ENCODE data around the gene HTR3B.

Gene HTR3B

GRCh38 chr11:113951537-113951936 lies 46.9 kb downstream of the HTR3B start:
- no peak overlapping the region for H3K27ac ChIP-seq
- no peaks in the 10 kb centered on the region for H3K9me3 ChIP-seq (ENCODE audit: severe bottlenecking)
- no peaks in the 10 kb centered on the region for H3K27me3 ChIP-seq (ENCODE audit: insufficient read depth, low read depth, severe bottlenecking)
- DNase-seq, result no peak
- no peaks in the 10 kb centered on the region for H3K36me3 ChIP-seq
- no peak overlapping the region for H3K4me3 ChIP-seq (ENCODE audit: low read depth, low read length)
- no peak for TF ChIP-seq CTCF (IDR thresholded peaks at IDR 0.05; ENCODE audit: low read depth, low read length)

GRCh38 chr11:113952070-113952469 lies 47.5 kb downstream of the HTR3B start:
- Histone ChIP-seq H3K27ac (no peak overlapping the region), H3K4me3 (ENCODE audit: low read depth, low read length) (no peak overlapping the region), H3K9me3 (ENCODE audit: severe bottlenecking) (no peaks in the 10 kb centered on the region), H3K27me3 (ENCODE audit: insufficient read depth, low read depth, severe bottlenecking) (no peaks in the 10 kb centered on the region), H3K36me3 (no peaks in the 10 kb centered on the region)
- no peak for DNase-seq
- TF ChIP-seq CTCF (IDR thresholded peaks at IDR 0.05; ENCODE audit: low read depth, low read length), result no peak

DNA sequence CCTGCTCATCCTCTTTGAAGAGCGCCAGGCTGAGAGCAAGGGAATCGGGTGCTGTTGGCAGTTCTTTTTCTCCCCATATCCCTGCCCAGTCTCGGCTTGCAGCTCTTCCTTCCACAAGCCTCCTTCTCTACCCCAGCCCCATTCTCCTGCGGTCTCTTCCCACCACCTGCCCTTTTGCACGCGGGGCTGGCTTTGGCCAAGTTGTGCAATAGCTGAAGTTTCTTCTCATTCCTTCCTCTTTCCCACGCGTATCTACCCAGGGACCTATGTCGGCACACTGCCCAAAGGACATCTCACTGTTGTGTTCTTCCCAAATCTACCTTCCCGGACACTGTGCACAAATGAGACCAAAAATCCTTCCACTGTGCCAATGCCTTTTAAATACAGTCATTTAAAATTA lies 48.0 kb downstream of the HTR3B start:
- no peak for TF ChIP-seq CTCF (IDR thresholded peaks at IDR 0.05; ENCODE audit: low read depth, low read length)

DNA sequence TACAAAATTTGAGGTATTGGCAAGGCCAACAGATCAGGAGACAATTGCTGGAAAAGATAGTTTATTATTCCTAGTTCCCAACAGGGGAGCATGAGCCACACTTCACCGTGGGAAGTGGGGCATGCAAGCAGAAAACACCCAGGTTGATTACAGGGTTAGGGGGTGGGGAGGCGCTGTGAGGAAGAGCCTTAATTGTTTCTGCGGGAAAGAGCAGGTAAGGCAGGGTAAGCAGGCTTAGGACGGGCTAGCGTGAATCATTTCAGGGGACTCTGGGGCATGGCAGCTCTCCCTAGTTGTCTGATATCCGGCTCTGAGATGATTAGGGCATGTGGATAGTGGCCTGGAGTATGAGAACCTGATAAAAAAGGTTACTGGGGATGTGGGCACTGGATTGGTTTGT lies 49.6 kb downstream of the HTR3B start:
- no peak overlapping the region for H3K4me3 ChIP-seq (ENCODE audit: low read depth, low read length)
- no peaks in the 10 kb centered on the region for H3K36me3 ChIP-seq

More for the DNA sequence above, 48.0 kb downstream of the HTR3B start:
- Histone ChIP-seq H3K4me3 (ENCODE audit: low read depth, low read length) (no peak overlapping the region), H3K27me3 (ENCODE audit: insufficient read depth, low read depth, severe bottlenecking) (no peaks in the 10 kb centered on the region), H3K27ac (no peak overlapping the region), H3K36me3 (no peaks in the 10 kb centered on the region), H3K9me3 (ENCODE audit: severe bottlenecking) (no peaks in the 10 kb centered on the region)
- no peak for DNase-seq

DNA sequence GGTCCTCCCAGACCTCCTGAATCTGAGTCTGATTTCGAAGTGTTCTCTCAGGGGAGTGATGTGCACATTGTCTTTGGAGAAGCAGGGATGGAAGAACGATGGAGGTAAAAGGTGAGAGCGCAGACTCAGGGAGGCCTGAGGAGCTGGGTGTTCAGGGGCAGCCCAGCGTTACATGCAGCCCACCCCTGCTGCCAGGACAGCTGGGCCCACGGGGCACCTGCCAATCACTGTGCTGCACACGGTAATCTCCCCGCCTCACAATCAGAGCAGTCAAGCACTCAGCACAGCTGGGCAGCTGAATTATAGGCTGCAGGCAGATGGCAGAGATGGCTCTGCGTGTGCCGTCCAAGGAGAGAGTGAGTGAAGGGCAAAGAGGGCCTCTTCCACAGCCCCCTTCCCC lies 52.4 kb downstream of the HTR3B start:
- Histone ChIP-seq H3K9me3 (ENCODE audit: severe bottlenecking) (no peaks in the 10 kb centered on the region), H3K36me3 (no peaks in the 10 kb centered on the region), H3K4me3 (ENCODE audit: low read depth, low read length) (no peak overlapping the region), H3K27ac (no peak overlapping the region), H3K27me3 (ENCODE audit: insufficient read depth, low read depth, severe bottlenecking) (no peaks in the 10 kb centered on the region)
- DNase-seq, result peak; percentile 44
- TF ChIP-seq CTCF (IDR thresholded peaks at IDR 0.05; ENCODE audit: low read depth, low read length), result no peak

More for the DNA sequence above, 49.6 kb downstream of the HTR3B start:
- Histone ChIP-seq H3K9me3 (ENCODE audit: severe bottlenecking) (no peaks in the 10 kb centered on the region), H3K27me3 (ENCODE audit: insufficient read depth, low read depth, severe bottlenecking) (no peaks in the 10 kb centered on the region), H3K27ac (no peak overlapping the region)
- TF ChIP-seq CTCF (IDR thresholded peaks at IDR 0.05; ENCODE audit: low read depth, low read length), result no peak
- peak; percentile 46 for DNase-seq

DNA sequence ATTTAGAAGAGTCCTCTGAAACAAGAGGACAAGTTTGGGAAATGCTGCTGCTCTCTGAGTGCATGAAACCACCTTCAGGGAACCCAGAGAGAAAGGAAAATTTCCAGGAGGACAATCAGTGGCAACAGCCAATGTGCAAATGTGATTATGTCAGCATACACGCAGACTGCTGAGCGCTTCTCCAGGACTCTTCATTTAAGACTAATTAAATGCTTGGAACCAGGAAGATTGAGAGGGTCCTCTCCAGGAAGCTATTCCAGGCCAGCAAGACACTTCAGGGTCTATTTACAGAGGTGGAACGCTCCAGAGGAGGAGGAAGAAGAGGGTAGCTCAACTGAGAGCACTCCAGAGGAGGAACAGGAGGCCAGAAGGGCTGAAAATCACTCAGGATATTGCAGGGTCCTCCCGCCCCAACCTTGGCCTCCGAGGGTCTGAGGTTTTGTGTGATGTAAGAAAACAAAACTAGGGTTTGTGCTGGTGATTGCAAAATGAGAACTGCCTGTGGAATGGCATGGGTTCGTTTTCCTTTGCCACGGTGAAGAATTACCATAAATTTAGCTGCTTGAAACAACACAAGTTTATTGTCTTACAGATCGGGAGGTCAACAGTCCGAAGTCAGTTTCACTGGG lies 56.2 kb downstream of the HTR3B start:
- Histone ChIP-seq H3K27me3 (ENCODE audit: insufficient read depth, low read depth, severe bottlenecking) (no peaks in the 10 kb centered on the region), H3K9me3 (ENCODE audit: severe bottlenecking) (no peaks in the 10 kb centered on the region), H3K27ac (no peak overlapping the region), H3K36me3 (no peaks in the 10 kb centered on the region), H3K4me3 (ENCODE audit: low read depth, low read length) (no peak overlapping the region)
- TF ChIP-seq CTCF (IDR thresholded peaks at IDR 0.05; ENCODE audit: low read depth, low read length), result no peak
- no peak for DNase-seq
